SU-DHL-6 (cell line): ENCODE measurements around the gene LY6G6C.

Source experiments
- H2AFZ ChIP-seq: fragments of 200-600 bp; sonication (generic); 2 replicates; pipeline ENCODE4 v1.6.1; 2014; ENCODE audit warnings: low read depth, mild to moderate bottlenecking, moderate library complexity, mixed read lengths, antibody characterized with exemption, low read length; ENCODE audit not compliant: severe bottlenecking
- H3F3A ChIP-seq: fragments of 200-600 bp; shearing (Covaris generic); 2 replicates; pipeline ENCODE4 v1.6.0; 2016; ENCODE audit warnings: antibody characterized with exemption, mild to moderate bottlenecking; ENCODE audit not compliant: insufficient read depth
- H3K27ac ChIP-seq: fragments of 200-600 bp; sonication (generic); 2 replicates; pipeline ENCODE4 v1.5.1; 2016; ENCODE audit warnings: low read depth, mild to moderate bottlenecking, low read length, moderate library complexity, mixed read lengths
- H3K27me3 ChIP-seq: fragments of 200-600 bp; sonication (generic), shearing (Covaris generic); 2 replicates; pipeline ENCODE4 v1.6.0; 2014; ENCODE audit warnings: mild to moderate bottlenecking, low read length
- H3K36me3 ChIP-seq: fragments of 200-600 bp; sonication (generic); 2 replicates; pipeline ENCODE4 v1.6.1; 2014; ENCODE audit warnings: mild to moderate bottlenecking, low read length, mixed read lengths
- H3K4me2 ChIP-seq: fragments of 300-600, 200-600 bp; shearing (Covaris generic), sonication (generic); 2 replicates; pipeline ENCODE4 v1.6.0; 2014; ENCODE audit warnings: low read length, low read depth, mild to moderate bottlenecking; ENCODE audit not compliant: poor library complexity, severe bottlenecking
- H3K4me3 ChIP-seq: fragments of 200-600 bp; sonication (generic); 2 replicates; pipeline ENCODE4 v1.5.1; 2014; ENCODE audit warnings: antibody characterized with exemption, low read length, mild to moderate bottlenecking, mixed read lengths; ENCODE audit not compliant: insufficient read depth, poor library complexity, severe bottlenecking
- H3K79me2 ChIP-seq: fragments of 200-600 bp; sonication (generic); 2 replicates; pipeline ENCODE4 v1.6.1; 2014; ENCODE audit warnings: mild to moderate bottlenecking, low read length, moderate library complexity; ENCODE audit not compliant: insufficient read depth
- H3K9ac ChIP-seq: fragments of 200-600 bp; sonication (generic); 2 replicates; pipeline ENCODE4 v1.7.0; 2014; ENCODE audit warnings: mild to moderate bottlenecking, low read length
- H3K9me2 ChIP-seq: fragments of 200-600 bp; sonication (generic); replicated peaks from 2 replicates; pipeline ENCODE4 v1.6.1; 2014; ENCODE audit warnings: low read length; ENCODE audit not compliant: insufficient read depth
- H3K9me3 ChIP-seq: fragments of 200-600 bp; sonication (generic); 2 replicates; pipeline ENCODE4 v1.6.1; 2014; ENCODE audit warnings: low read length, mixed read lengths; ENCODE audit not compliant: insufficient read depth
- H4K20me1 ChIP-seq: fragments of 200-600 bp; sonication (generic); 2 replicates; pipeline ENCODE4 v1.6.1; 2014; ENCODE audit warnings: low read depth, mild to moderate bottlenecking, antibody characterized with exemption, low read length, moderate library complexity, mixed read lengths
- EZH2phosphoT487 ChIP-seq: fragments of 200-600 bp; sonication (generic), shearing (Covaris generic); conservative IDR thresholded peaks from 2 replicates; pipeline ENCODE4 v1.6.1; 2018; ENCODE audit warnings: mild to moderate bottlenecking, antibody characterized with exemption, low read length, moderate library complexity, mixed read lengths
- TF ChIP-seq, protein P1 (sequence below): fragments of 200-600 bp; sonication (generic); IDR thresholded peaks from one replicate; pipeline ENCODE4 v1.5.1; 2017; ENCODE audit warnings: antibody characterized with exemption, mild to moderate bottlenecking, low read length, moderate library complexity; ENCODE audit not compliant: insufficient read depth, poor library complexity, severe bottlenecking

The LY6G6C gene

DNA sequence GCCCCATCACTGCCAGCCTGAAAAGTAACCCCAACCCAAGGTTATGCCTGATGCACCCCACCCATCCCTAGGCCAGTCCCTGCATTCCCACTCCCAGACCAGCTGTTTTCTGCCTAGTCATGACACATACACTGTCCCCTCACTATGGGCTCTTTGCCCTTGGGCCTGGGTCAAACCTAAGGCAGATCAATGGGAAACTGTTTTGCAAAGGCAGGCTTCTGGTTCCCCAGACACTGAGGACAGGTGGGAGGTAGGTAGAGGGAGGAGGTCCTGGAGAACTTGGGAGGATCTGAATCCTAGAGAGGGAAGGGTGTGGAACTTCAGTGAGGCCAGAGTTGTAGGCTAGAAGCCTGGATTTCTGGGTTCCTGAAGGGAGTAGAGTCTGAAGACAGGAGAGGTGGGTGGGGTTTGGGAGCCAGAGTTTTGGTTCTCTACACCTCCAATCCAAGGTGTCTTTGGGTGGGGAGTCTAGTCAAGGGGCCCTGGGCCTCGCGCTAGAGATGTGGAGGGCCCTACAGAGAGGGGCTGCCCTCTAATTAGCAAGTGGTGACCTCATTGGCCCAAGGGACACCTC is 12.8 kb upstream of the LY6G6C start:
- Histone ChIP-seq H3K9ac (peak overlapping the region; percentile 90), H4K20me1 (no peaks in the 10 kb centered on the region), H3K4me2 (peak overlapping the region; percentile 64), H3F3A (peaks cover 51% of the 10 kb centered on the region), H3K4me3 (peak overlapping the region; percentile 80), H3K36me3 (peaks cover 18% of the 10 kb centered on the region; the same call in 1 of the 2 replicates), H2AFZ (no peak overlapping the region), H3K79me2 (peaks cover 31% of the 10 kb centered on the region), H3K9me2 (no peaks in the 10 kb centered on the region), H3K27me3 (no peaks in the 10 kb centered on the region), H3K27ac (peak overlapping the region; percentile 95), H3K9me3 (no peaks in the 10 kb centered on the region)
- TF ChIP-seq, protein P1, sequence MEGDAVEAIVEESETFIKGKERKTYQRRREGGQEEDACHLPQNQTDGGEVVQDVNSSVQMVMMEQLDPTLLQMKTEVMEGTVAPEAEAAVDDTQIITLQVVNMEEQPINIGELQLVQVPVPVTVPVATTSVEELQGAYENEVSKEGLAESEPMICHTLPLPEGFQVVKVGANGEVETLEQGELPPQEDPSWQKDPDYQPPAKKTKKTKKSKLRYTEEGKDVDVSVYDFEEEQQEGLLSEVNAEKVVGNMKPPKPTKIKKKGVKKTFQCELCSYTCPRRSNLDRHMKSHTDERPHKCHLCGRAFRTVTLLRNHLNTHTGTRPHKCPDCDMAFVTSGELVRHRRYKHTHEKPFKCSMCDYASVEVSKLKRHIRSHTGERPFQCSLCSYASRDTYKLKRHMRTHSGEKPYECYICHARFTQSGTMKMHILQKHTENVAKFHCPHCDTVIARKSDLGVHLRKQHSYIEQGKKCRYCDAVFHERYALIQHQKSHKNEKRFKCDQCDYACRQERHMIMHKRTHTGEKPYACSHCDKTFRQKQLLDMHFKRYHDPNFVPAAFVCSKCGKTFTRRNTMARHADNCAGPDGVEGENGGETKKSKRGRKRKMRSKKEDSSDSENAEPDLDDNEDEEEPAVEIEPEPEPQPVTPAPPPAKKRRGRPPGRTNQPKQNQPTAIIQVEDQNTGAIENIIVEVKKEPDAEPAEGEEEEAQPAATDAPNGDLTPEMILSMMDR = no peak
- no peak for TF ChIP-seq EZH2phosphoT487

GRCh38 chr6:31733734-31734133 is 12.2 kb upstream of the LY6G6C start:
- TF ChIP-seq, protein P1 = no peak
- no peak for TF ChIP-seq EZH2phosphoT487
- H3K27ac ChIP-seq = peak overlapping the region; percentile 95; the same call in 1 of the 2 replicates

DNA sequence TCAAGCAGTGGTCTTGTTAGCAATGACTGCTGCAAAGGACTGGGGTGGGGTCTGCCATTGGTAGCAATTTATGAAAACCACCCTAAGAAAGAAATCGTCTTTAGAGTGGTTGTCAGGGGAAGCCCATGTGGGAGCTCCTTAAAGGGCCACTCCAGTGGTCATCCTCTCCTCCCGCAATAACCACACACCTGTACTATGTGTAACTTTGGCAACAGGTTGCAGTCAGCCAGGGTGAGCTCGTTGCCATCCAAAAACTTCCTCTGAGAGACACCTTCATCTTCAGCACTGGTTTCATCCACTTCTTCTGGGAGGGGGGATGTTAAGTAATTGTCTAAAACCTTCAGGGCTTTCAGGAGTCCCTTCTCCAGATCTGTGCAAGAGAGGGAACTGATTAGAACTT is 10.5 kb upstream of the LY6G6C start:
- peaks cover 18% of the 10 kb centered on the region; the same call in 1 of the 2 replicates for H3K36me3 ChIP-seq
- no peak overlapping the region for H3K4me2 ChIP-seq
- H4K20me1 ChIP-seq = no peaks in the 10 kb centered on the region
- H3K9me2 ChIP-seq = no peaks in the 10 kb centered on the region
- H3K4me3 ChIP-seq = no peak overlapping the region
- H3F3A ChIP-seq = peaks cover 32% of the 10 kb centered on the region
- H2AFZ ChIP-seq = no peak overlapping the region
- no peak overlapping the region for H3K9ac ChIP-seq
- TF ChIP-seq, protein P1 = no peak
- no peak for TF ChIP-seq EZH2phosphoT487
- H3K27me3 ChIP-seq = no peaks in the 10 kb centered on the region
- H3K79me2 ChIP-seq = peaks cover 31% of the 10 kb centered on the region
- no peaks in the 10 kb centered on the region for H3K9me3 ChIP-seq
- H3K27ac ChIP-seq = peak overlapping the region; percentile 2; the same call in 1 of the 2 replicates

More at GRCh38 chr6:31733734-31734133, 12.2 kb upstream of the LY6G6C start:
- Histone ChIP-seq H3K9me3 (no peaks in the 10 kb centered on the region), H2AFZ (no peak overlapping the region), H3K27me3 (no peaks in the 10 kb centered on the region), H3K9ac (0 out of 2 replicates have a peak overlapping the region, but pooled peaks have one; percentile 90), H4K20me1 (no peaks in the 10 kb centered on the region), H3K9me2 (no peaks in the 10 kb centered on the region), H3K4me2 (peak overlapping the region; percentile 64), H3K79me2 (peaks cover 31% of the 10 kb centered on the region), H3F3A (peaks cover 45% of the 10 kb centered on the region), H3K4me3 (no peak overlapping the region), H3K36me3 (peaks cover 18% of the 10 kb centered on the region; the same call in 1 of the 2 replicates)
